Activated CD4-positive, alpha-beta T cell treated with anti-CD3 and anti-CD28 coated beads, Interleukin-2, amount 10 ng/mL, durations not matched to agents 24 days and 14 days (primary cell): Measurements from ENCODE around the gene EFCAB11. TPM values are rescaled to one million over a fixed set of nuclear protein-coding genes. Genes with fewer than 3 reads are reported as not detected.
"Not testable (repeated sequence)": the region's sequence is repeated elsewhere in the genome, so short reads cannot be mapped to it uniquely, and the experiment has no call there.

Experiments used
- DNase-seq: peaks from one replicate; pipeline ENCODE4 v3.0.0; 2022
- H3K27ac Mint-ChIP-seq: one replicate; pipeline ENCODE4 v1.8.0; 2022; ENCODE audit warnings: mild to moderate bottlenecking, mixed read lengths
- H3K27me3 Mint-ChIP-seq: one replicate; pipeline ENCODE4 v1.8.0; 2022; ENCODE audit warnings: mixed read lengths
- H3K36me3 Mint-ChIP-seq: one replicate; pipeline ENCODE4 v1.8.0; 2022; ENCODE audit warnings: low read depth, mild to moderate bottlenecking, mixed read lengths
- H3K4me1 Mint-ChIP-seq: one replicate; pipeline ENCODE4 v1.8.0; 2021; ENCODE audit warnings: mixed read lengths
- H3K4me3 Mint-ChIP-seq: one replicate; pipeline ENCODE4 v1.8.0; 2022; ENCODE audit warnings: mild to moderate bottlenecking, moderate library complexity, mixed read lengths
- H3K9me3 Mint-ChIP-seq: one replicate; pipeline ENCODE4 v1.8.0; 2021; ENCODE audit warnings: mixed read lengths
- intact Hi-C: fragments of 100-400 bp; cut with micrococcal nuclease; formaldehyde crosslinking; loops from one replicate; pipeline ENCODE4 v1.15.1; 2023
- total RNA-seq: library from RNA; stranded (reverse); gene quantifications from 2 replicates; pipeline ENCODE4 v1.2.3, GENCODE V29; 2022

EFCAB11 gene
- total RNA-seq, 1 donor from 2014 or later = 6.8 TPM

- intact Hi-C loops, H3K9me3 Mint-ChIP-seq, H3K27me3 Mint-ChIP-seq, H3K36me3 Mint-ChIP-seq, DNase-seq, H3K27ac Mint-ChIP-seq, H3K4me1 Mint-ChIP-seq, H3K4me3 Mint-ChIP-seq: not testable (repeated sequence)
Observed at GRCh38 chr14:89893388-89893787, 61.1 kb downstream of the EFCAB11 start.

- intact Hi-C loops = no loop called here
- H3K4me1 Mint-ChIP-seq = no peaks in the 10 kb centered on the region
- H3K4me3 Mint-ChIP-seq = no peak overlapping the region
- H3K27me3 Mint-ChIP-seq = no peaks in the 10 kb centered on the region
- no peaks in the 10 kb centered on the region for H3K36me3 Mint-ChIP-seq
- no peak overlapping the region for H3K27ac Mint-ChIP-seq
- no peak for DNase-seq
- no peaks in the 10 kb centered on the region for H3K9me3 Mint-ChIP-seq
Observed at GRCh38 chr14:89892953-89893352, 61.6 kb downstream of the EFCAB11 start.

- DNase-seq, H3K4me1 Mint-ChIP-seq, H3K27ac Mint-ChIP-seq, H3K4me3 Mint-ChIP-seq, H3K9me3 Mint-ChIP-seq, H3K27me3 Mint-ChIP-seq, H3K36me3 Mint-ChIP-seq, intact Hi-C loops: not testable (repeated sequence)
Observed at GRCh38 chr14:89891721-89892120, 62.8 kb downstream of the EFCAB11 start.

GRCh38 chr14:89891055-89891454 lies 63.5 kb downstream of the EFCAB11 start:
- no peak overlapping the region for H3K27ac Mint-ChIP-seq

GRCh38 chr14:89890589-89890988 lies 63.9 kb downstream of the EFCAB11 start:
- Mint-ChIP-seq H3K27me3 (no peaks in the 10 kb centered on the region), H3K9me3 (no peaks in the 10 kb centered on the region), H3K4me1 (no peaks in the 10 kb centered on the region), H3K36me3 (no peaks in the 10 kb centered on the region), H3K4me3 (no peak overlapping the region), H3K27ac (no peak overlapping the region)
- intact Hi-C loops = no loop called here
- DNase-seq = no peak

More at GRCh38 chr14:89891055-89891454, 63.5 kb downstream of the EFCAB11 start:
- DNase-seq = no peak
- intact Hi-C loops = no loop called here
- Mint-ChIP-seq H3K36me3 (no peaks in the 10 kb centered on the region), H3K27me3 (no peaks in the 10 kb centered on the region), H3K9me3 (no peaks in the 10 kb centered on the region), H3K4me3 (no peak overlapping the region), H3K4me1 (no peaks in the 10 kb centered on the region)

- H3K36me3 Mint-ChIP-seq = no peaks in the 10 kb centered on the region
Observed at GRCh38 chr14:89889626-89890025, 64.9 kb downstream of the EFCAB11 start.

GRCh38 chr14:89884761-89885160 lies 69.8 kb downstream of the EFCAB11 start:
- Mint-ChIP-seq H3K36me3 (no peaks in the 10 kb centered on the region), H3K27ac (no peak overlapping the region), H3K4me1 (no peaks in the 10 kb centered on the region), H3K4me3 (no peak overlapping the region), H3K27me3 (no peaks in the 10 kb centered on the region), H3K9me3 (no peaks in the 10 kb centered on the region)
- intact Hi-C loops = no loop called here
- no peak for DNase-seq

More at GRCh38 chr14:89889626-89890025, 64.9 kb downstream of the EFCAB11 start:
- intact Hi-C loops = no loop called here
- no peaks in the 10 kb centered on the region for H3K4me1 Mint-ChIP-seq
- no peak overlapping the region for H3K27ac Mint-ChIP-seq
- no peak for DNase-seq
- H3K4me3 Mint-ChIP-seq = no peak overlapping the region
- no peaks in the 10 kb centered on the region for H3K9me3 Mint-ChIP-seq
- H3K27me3 Mint-ChIP-seq = no peaks in the 10 kb centered on the region

- DNase-seq = no peak
- no peaks in the 10 kb centered on the region for H3K36me3 Mint-ChIP-seq
- no peak overlapping the region for H3K4me3 Mint-ChIP-seq
- intact Hi-C loops = no loop called here
- H3K4me1 Mint-ChIP-seq = no peaks in the 10 kb centered on the region
- H3K27ac Mint-ChIP-seq = no peak overlapping the region
- no peaks in the 10 kb centered on the region for H3K9me3 Mint-ChIP-seq
- peaks cover 5% of the 10 kb centered on the region for H3K27me3 Mint-ChIP-seq
Observed at GRCh38 chr14:89881839-89882238, 72.7 kb downstream of the EFCAB11 start.

- H3K9me3 Mint-ChIP-seq, H3K36me3 Mint-ChIP-seq, DNase-seq, H3K4me1 Mint-ChIP-seq, intact Hi-C loops, H3K4me3 Mint-ChIP-seq, H3K27ac Mint-ChIP-seq, H3K27me3 Mint-ChIP-seq: not testable (repeated sequence)
Observed at GRCh38 chr14:89874091-89874490, 80.4 kb downstream of the EFCAB11 start.

GRCh38 chr14:89870316-89870715 lies 84.2 kb downstream of the EFCAB11 start:
- Mint-ChIP-seq H3K27me3 (no peaks in the 10 kb centered on the region), H3K4me3 (no peak overlapping the region), H3K36me3 (no peaks in the 10 kb centered on the region), H3K9me3 (peaks cover 7% of the 10 kb centered on the region), H3K4me1 (no peaks in the 10 kb centered on the region), H3K27ac (no peak overlapping the region)
- intact Hi-C loops = no loop called here
- no peak for DNase-seq

GRCh38 chr14:89869606-89870005 lies 84.9 kb downstream of the EFCAB11 start:
- Mint-ChIP-seq H3K4me3 (no peak overlapping the region), H3K27me3 (no peaks in the 10 kb centered on the region), H3K36me3 (no peaks in the 10 kb centered on the region), H3K9me3 (peaks cover 3% of the 10 kb centered on the region), H3K4me1 (no peaks in the 10 kb centered on the region), H3K27ac (no peak overlapping the region)
- DNase-seq = no peak
- intact Hi-C loops = no loop called here

GRCh38 chr14:89866458-89866857 lies 88.1 kb downstream of the EFCAB11 start:
- peaks cover 3% of the 10 kb centered on the region for H3K9me3 Mint-ChIP-seq
- intact Hi-C loops = no loop called here
- H3K27me3 Mint-ChIP-seq = peaks cover 3% of the 10 kb centered on the region
- no peaks in the 10 kb centered on the region for H3K36me3 Mint-ChIP-seq
- no peak overlapping the region for H3K27ac Mint-ChIP-seq
- no peak overlapping the region for H3K4me3 Mint-ChIP-seq
- no peak for DNase-seq
- H3K4me1 Mint-ChIP-seq = no peaks in the 10 kb centered on the region

GRCh38 chr14:89865153-89865552 lies 89.4 kb downstream of the EFCAB11 start:
- Mint-ChIP-seq H3K9me3 (peaks cover 3% of the 10 kb centered on the region), H3K36me3 (no peaks in the 10 kb centered on the region), H3K27me3 (peaks cover 6% of the 10 kb centered on the region), H3K27ac (no peak overlapping the region), H3K4me1 (no peaks in the 10 kb centered on the region), H3K4me3 (no peak overlapping the region)
- no peak for DNase-seq
- intact Hi-C loops = no loop called here

GRCh38 chr14:89862856-89863255 lies 91.7 kb downstream of the EFCAB11 start:
- no peak overlapping the region for H3K4me3 Mint-ChIP-seq
- no peaks in the 10 kb centered on the region for H3K36me3 Mint-ChIP-seq
- H3K9me3 Mint-ChIP-seq = peaks cover 3% of the 10 kb centered on the region
- H3K27me3 Mint-ChIP-seq = peaks cover 6% of the 10 kb centered on the region
- no peak for DNase-seq
- no peak overlapping the region for H3K27ac Mint-ChIP-seq
- intact Hi-C loops = no loop called here
- H3K4me1 Mint-ChIP-seq = no peaks in the 10 kb centered on the region

- H3K36me3 Mint-ChIP-seq = no peaks in the 10 kb centered on the region
- no peak overlapping the region for H3K27ac Mint-ChIP-seq
- intact Hi-C loops = no loop called here
- DNase-seq = no peak
- peaks cover 3% of the 10 kb centered on the region for H3K9me3 Mint-ChIP-seq
- H3K27me3 Mint-ChIP-seq = peaks cover 6% of the 10 kb centered on the region
- H3K4me1 Mint-ChIP-seq = no peaks in the 10 kb centered on the region
- no peak overlapping the region for H3K4me3 Mint-ChIP-seq
Observed at GRCh38 chr14:89861630-89862029, 92.9 kb downstream of the EFCAB11 start.
